DND-41 (cell line): ENCODE measurements around the gene CREB3L2.

Experiments used
- ATAC-seq: fragments of 200-7000 bp; cut with Tn5 transposase; 3 replicates; pipeline ENCODE4 v1.9.1; 2021; ENCODE audit warnings: low read depth; ENCODE audit not compliant: insufficient read depth
- DNase-seq: peaks from one replicate; pipeline ENCODE4 v3.0.0-alpha.2; 2020
- H2AFZ ChIP-seq: 2 replicates; pipeline ENCODE4 v1.6.0; 2012; ENCODE audit warnings: low read depth, low read length
- H3K27ac ChIP-seq: 2 replicates; pipeline ENCODE4 v1.5.1; 2012; ENCODE audit warnings: low read length, inconsistent platforms
- H3K27me3 ChIP-seq: fragments of 200-600 bp; sonication (generic); 2 replicates; pipeline ENCODE4 v1.6.0; 2012; ENCODE audit warnings: low read length, mild to moderate bottlenecking, inconsistent platforms; ENCODE audit not compliant: insufficient read depth, poor library complexity
- H3K36me3 ChIP-seq: 2 replicates; pipeline ENCODE4 v1.5.1; 2012; ENCODE audit warnings: low read length, inconsistent platforms; ENCODE audit not compliant: insufficient read depth
- H3K4me1 ChIP-seq: 2 replicates; pipeline ENCODE4 v1.5.1; 2012; ENCODE audit warnings: mild to moderate bottlenecking, low read length; ENCODE audit not compliant: insufficient read depth
- H3K4me2 ChIP-seq: 2 replicates; pipeline ENCODE4 v1.6.0; 2012; ENCODE audit warnings: mild to moderate bottlenecking, moderate library complexity, low read length, inconsistent platforms; ENCODE audit not compliant: insufficient read depth
- H3K4me3 ChIP-seq, 2 experiments: fragments of 200-600 bp in 1 of 2; shearing (Covaris generic) in 1 of 2; 2 replicates each; pipeline ENCODE4 v1.5.1; 2012 to 2016; ENCODE audit warnings: inconsistent platforms in 2 of 2, low read length in 2 of 2, mild to moderate bottlenecking in 2 of 2, low read depth in 1 of 2, moderate library complexity in 1 of 2
- H3K79me2 ChIP-seq: 2 replicates; pipeline ENCODE4 v1.6.0; 2012; ENCODE audit warnings: low read length, inconsistent platforms; ENCODE audit not compliant: insufficient read depth
- H3K9ac ChIP-seq: 2 replicates; pipeline ENCODE4 v1.6.0; 2012; ENCODE audit warnings: low read depth, mild to moderate bottlenecking, inconsistent platforms, low read length, moderate library complexity
- H3K9me3 ChIP-seq: 2 replicates; pipeline ENCODE4 v1.5.1; 2012; ENCODE audit warnings: low read length, moderate library complexity, mild to moderate bottlenecking, inconsistent platforms; ENCODE audit not compliant: insufficient read depth, severe bottlenecking
- H4K20me1 ChIP-seq: 2 replicates; pipeline ENCODE4 v1.6.0; 2012; ENCODE audit warnings: low read length; ENCODE audit not compliant: insufficient read depth
- CTCF ChIP-seq: IDR thresholded peaks from 2 replicates; pipeline ENCODE4 v1.5.1; 2012; ENCODE audit warnings: borderline replicate concordance, low read length, moderate library complexity, mild to moderate bottlenecking; ENCODE audit not compliant: poor library complexity, severe bottlenecking; ENCODE audit errors: extremely low read depth
- EZH2 ChIP-seq: IDR thresholded peaks from 3 replicates; pipeline ENCODE4 v1.6.1; 2012; ENCODE audit warnings: borderline replicate concordance, low read depth, mild to moderate bottlenecking, moderate library complexity, low read length, inconsistent platforms; ENCODE audit not compliant: severe bottlenecking

CREB3L2 gene, protein sequence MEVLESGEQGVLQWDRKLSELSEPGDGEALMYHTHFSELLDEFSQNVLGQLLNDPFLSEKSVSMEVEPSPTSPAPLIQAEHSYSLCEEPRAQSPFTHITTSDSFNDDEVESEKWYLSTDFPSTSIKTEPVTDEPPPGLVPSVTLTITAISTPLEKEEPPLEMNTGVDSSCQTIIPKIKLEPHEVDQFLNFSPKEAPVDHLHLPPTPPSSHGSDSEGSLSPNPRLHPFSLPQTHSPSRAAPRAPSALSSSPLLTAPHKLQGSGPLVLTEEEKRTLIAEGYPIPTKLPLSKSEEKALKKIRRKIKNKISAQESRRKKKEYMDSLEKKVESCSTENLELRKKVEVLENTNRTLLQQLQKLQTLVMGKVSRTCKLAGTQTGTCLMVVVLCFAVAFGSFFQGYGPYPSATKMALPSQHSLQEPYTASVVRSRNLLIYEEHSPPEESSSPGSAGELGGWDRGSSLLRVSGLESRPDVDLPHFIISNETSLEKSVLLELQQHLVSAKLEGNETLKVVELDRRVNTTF

DNA sequence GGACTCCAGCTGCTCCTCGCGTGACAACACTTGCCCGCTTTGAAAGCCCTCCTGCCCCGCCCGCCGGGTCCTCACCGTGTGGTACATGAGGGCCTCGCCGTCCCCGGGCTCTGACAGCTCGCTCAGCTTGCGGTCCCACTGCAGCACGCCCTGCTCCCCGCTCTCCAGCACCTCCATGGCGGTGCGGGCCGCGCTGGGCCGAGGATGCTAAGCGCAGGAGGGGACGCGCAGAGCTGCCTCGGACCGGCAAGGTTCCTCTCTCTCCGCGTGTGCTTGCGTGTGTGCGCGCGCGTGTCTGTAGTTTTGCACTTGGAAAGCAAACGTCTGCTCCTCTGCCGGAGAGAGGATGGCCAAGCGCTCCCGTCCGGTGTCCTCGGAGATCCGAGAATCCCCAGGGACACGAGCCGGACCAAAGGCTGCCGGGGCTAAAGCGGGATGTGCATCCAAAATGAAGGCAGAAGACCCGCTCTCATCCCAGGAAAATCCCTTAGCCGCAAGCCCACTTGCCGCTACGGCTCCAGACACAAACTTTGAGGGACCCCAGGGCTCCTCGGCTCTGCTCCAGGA is at the start of gene CREB3L2:
Gene CREB3L2 (minus strand): TSS at position 558 of the 567 bp plus-strand sequence. CDS start 381 bp downstream, at position 177.
- H3K4me3 ChIP-seq, result peak within 1 kb of the TSS; percentile 81 to 95
- H4K20me1 ChIP-seq, result no peaks in the 10 kb centered on the region
- H3K4me1 ChIP-seq, result peaks cover 34% of the 10 kb centered on the region
- peak within 1 kb of the TSS; percentile 69 for H3K27ac ChIP-seq
- H3K79me2 ChIP-seq, result peaks cover 6% of the 10 kb centered on the region
- peak within 1 kb of the TSS; percentile 98 for H3K4me2 ChIP-seq
- no peaks in the 10 kb centered on the region; the same call in 1 of the 2 replicates for H3K36me3 ChIP-seq
- H3K27me3 ChIP-seq, result no peaks in the 10 kb centered on the region
- TF ChIP-seq CTCF (no peak), EZH2 (no peak)
- ATAC-seq, result peak; percentile 56
- no peaks in the 10 kb centered on the region for H3K9me3 ChIP-seq
- peak within 1 kb of the TSS; percentile 83 for H3K9ac ChIP-seq
- peak within 1 kb of the TSS; percentile 99 for H2AFZ ChIP-seq
- DNase-seq, result peak; percentile 70

DNA sequence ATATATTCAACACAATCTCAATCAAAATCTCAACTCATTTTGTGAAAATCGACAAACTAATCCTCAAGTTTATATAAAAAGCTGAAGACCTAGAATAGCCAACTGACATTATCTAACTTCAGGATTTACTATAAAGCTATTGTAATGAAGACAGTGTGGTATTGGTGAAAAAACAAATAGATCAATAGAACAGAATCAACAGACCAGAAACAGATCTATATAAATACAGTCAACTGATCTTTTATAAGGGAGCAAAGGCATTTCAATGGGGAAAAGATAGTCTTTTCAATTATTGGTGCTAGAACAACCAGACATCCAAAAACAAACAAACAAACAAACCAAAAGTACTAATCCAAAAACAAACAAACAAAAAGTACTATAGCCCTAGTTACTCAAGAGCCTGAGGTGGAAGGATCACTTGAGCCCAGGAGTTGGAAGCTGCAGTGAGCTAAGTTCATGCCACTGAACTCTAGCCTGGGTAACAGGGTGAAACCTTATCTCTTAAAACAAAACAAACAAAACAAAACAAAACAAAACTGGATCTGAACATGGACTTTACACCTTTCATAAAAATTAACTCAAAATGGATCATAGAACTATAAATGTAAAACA is 47.7 kb upstream of the CREB3L2 start:
- Histone ChIP-seq H4K20me1 (no peaks in the 10 kb centered on the region), H2AFZ (no peak overlapping the region), H3K27ac (no peak overlapping the region), H3K9ac (no peak overlapping the region), H3K79me2 (no peaks in the 10 kb centered on the region), H3K4me2 (no peak overlapping the region), H3K27me3 (no peaks in the 10 kb centered on the region), H3K4me1 (no peaks in the 10 kb centered on the region), H3K9me3 (no peaks in the 10 kb centered on the region), H3K36me3 (no peaks in the 10 kb centered on the region), H3K4me3 (no peak overlapping the region)
- DNase-seq (no peak), ATAC-seq (no peak)
- no peak for TF ChIP-seq CTCF
- no peak for TF ChIP-seq EZH2

- H3K79me2 ChIP-seq, result no peaks in the 10 kb centered on the region
- no peaks in the 10 kb centered on the region for H3K27me3 ChIP-seq
- no peak overlapping the region for H3K4me2 ChIP-seq
- H3K27ac ChIP-seq, result no peak overlapping the region
- DNase-seq, result no peak
- H2AFZ ChIP-seq, result no peak overlapping the region
- no peak overlapping the region for H3K4me3 ChIP-seq
- H3K9me3 ChIP-seq, result no peaks in the 10 kb centered on the region
- no peaks in the 10 kb centered on the region for H3K4me1 ChIP-seq
- TF ChIP-seq EZH2 (no peak), CTCF (no peak)
- no peak for ATAC-seq
- H3K36me3 ChIP-seq, result no peaks in the 10 kb centered on the region
- no peak overlapping the region for H3K9ac ChIP-seq
- H4K20me1 ChIP-seq, result no peaks in the 10 kb centered on the region
Observed at GRCh38 chr7:138047907-138048306, 46.0 kb upstream of the CREB3L2 start.
